GM12878 (cell line): ENCODE measurements around the gene COL25A1. TPM values are rescaled to one million over a fixed set of nuclear protein-coding genes. Genes with fewer than 3 reads are reported as not detected.

Experiments
- ATAC-seq: fragments of 200-7000 bp; cut with Tn5 transposase; 3 replicates; pipeline ENCODE4 v1.9.1; 2020; ENCODE audit warnings: mild to moderate bottlenecking, moderate library complexity
- BruUV-seq: library from RNA; stranded (reverse); fragments of 400-500 nt; replicated peaks from 2 replicates; lab custom pipeline; 2021; lab: Mats Ljungman, UMichigan
- CTCF ChIA-PET: fragments of 300-600 bp; sonication (Branson Sonifier 250); formaldehyde crosslinking; extraction: SDS; loops from one replicate; lab custom pipeline; 2021; ENCODE audit warnings: inconsistent platforms; lab: Yijun Ruan, JAX
- POLR2A ChIA-PET: fragments of 350-600 bp; formaldehyde crosslinking; extraction: SDS; loops from one replicate; lab custom pipeline; 2021; ENCODE audit warnings: inconsistent platforms; lab: Charles Lee
- RAD21 ChIA-PET: fragments of 300-600 bp; sonication (Branson Sonifier 250); formaldehyde crosslinking; loops from one replicate; lab custom pipeline; 2023; ENCODE audit warnings: antibody characterized with exemption; ENCODE audit not compliant: unreplicated experiment; lab: Charles Lee
- SMC1A ChIA-PET: fragments of 300-600 bp; sonication (Branson Sonifier 250); formaldehyde crosslinking; loops from one replicate; lab custom pipeline; 2023; ENCODE audit not compliant: unreplicated experiment, uncharacterized antibody; lab: Charles Lee
- DNase-seq: peaks from one replicate; pipeline ENCODE4 v3.0.0-alpha.2; 2011; ENCODE audit warnings: low read depth, low spot score
- FAIRE-seq: peaks from 3 replicates; lab custom pipeline; 2011; peaks lifted over from hg19 to GRCh38; lab: Jason Lieb, UNC
- H2AFZ ChIP-seq: 2 replicates; pipeline ENCODE4 v1.6.0; 2011; ENCODE audit warnings: low read depth, low read length, control low read depth; ENCODE audit not compliant: control insufficient read depth
- H3K27ac ChIP-seq: 2 replicates; pipeline ENCODE4 v1.5.1; 2011; ENCODE audit warnings: control low read depth; ENCODE audit not compliant: control insufficient read depth, insufficient read depth
- H3K27me3 ChIP-seq, 2 experiments: replicated peaks in 1 of 2; 2 replicates each; pipeline versions ENCODE4 v1.6.0 to v1.6.1; 2011; ENCODE audit warnings: low read length in 1 of 2; ENCODE audit not compliant: control insufficient read depth in 2 of 2, insufficient read depth in 2 of 2
- H3K36me3 ChIP-seq, 2 experiments: 2 replicates each; pipeline ENCODE4 v1.5.1; 2011; ENCODE audit warnings: low read length in 1 of 2; ENCODE audit not compliant: control insufficient read depth in 2 of 2, insufficient read depth in 2 of 2
- H3K4me1 ChIP-seq: 2 replicates; pipeline ENCODE4 v1.6.1; 2011; ENCODE audit warnings: mild to moderate bottlenecking, low read length, moderate library complexity, mixed read lengths; ENCODE audit not compliant: control insufficient read depth, insufficient read depth
- H3K4me2 ChIP-seq: 2 replicates; pipeline ENCODE4 v1.6.0; 2011; ENCODE audit warnings: control low read depth; ENCODE audit not compliant: control insufficient read depth, insufficient read depth
- H3K4me3 ChIP-seq: fragments of 200-600 bp; sonication (generic); 2 replicates; pipeline ENCODE4 v1.5.1; 2016
- H3K79me2 ChIP-seq: 2 replicates; pipeline ENCODE4 v1.6.0; 2011; ENCODE audit warnings: low read length; ENCODE audit not compliant: control insufficient read depth, insufficient read depth
- H3K9ac ChIP-seq: 2 replicates; pipeline ENCODE4 v1.8.0; 2011; ENCODE audit warnings: low read length, control low read depth, mixed read lengths; ENCODE audit not compliant: control insufficient read depth, insufficient read depth
- H3K9me3 ChIP-seq: replicated peaks from 3 replicates; pipeline ENCODE4 v1.5.1; 2011; ENCODE audit warnings: mild to moderate bottlenecking, low read length; ENCODE audit not compliant: control insufficient read depth, insufficient read depth
- H4K20me1 ChIP-seq: 2 replicates; pipeline ENCODE4 v1.6.0; 2011; ENCODE audit not compliant: control insufficient read depth, insufficient read depth
- MYB ChIP-seq: fragments of 150-350 bp; IDR thresholded peaks from 2 replicates; pipeline ENCODE4 v1.6.1; 2014; ENCODE audit warnings: mild to moderate bottlenecking, low read depth, low read length, borderline replicate concordance
- RAD51 ChIP-seq: fragments of 450-650 bp; IDR thresholded peaks from 2 replicates; pipeline ENCODE4 v1.6.1; 2016; ENCODE audit warnings: moderate library complexity, mild to moderate bottlenecking, inconsistent platforms
- RB1 ChIP-seq: fragments of 450-650 bp; formaldehyde crosslinking; IDR thresholded peaks from 2 replicates; pipeline ENCODE4 v1.6.1; 2017; ENCODE audit warnings: mild to moderate bottlenecking, borderline replicate concordance
- WGBS: methylation state at CpG from one replicate; pipeline ENCODE4 v1.1.6; 2016; ENCODE audit warnings: low lambda C conversion rate; ENCODE audit not compliant: insufficient replicate concordance, insufficient coverage; ENCODE audit errors: missing lambda C conversion rate; 5-methylcytosine and 5-hydroxymethylcytosine counted together
- in situ Hi-C: fragments of 300-500 bp; cut with MboI; formaldehyde crosslinking; loops from 9 replicates; pipeline ENCODE4 v1.14.3; 2018; ENCODE audit warnings: mixed read lengths
- intact Hi-C: fragments of 100-400 bp; cut with micrococcal nuclease; formaldehyde crosslinking; loops from one replicate; pipeline ENCODE4 v1.14.2; 2022; ENCODE audit not compliant: unreplicated experiment
- polyA plus RNA-seq, 11 experiments: library from polyadenylated mRNA; depleted of rRNA in 4 of 11; unstranded in 6 of 11; stranded (reverse) in 5 of 11; fragments of >200 nt; fragmentation: Nextera tagmentation in 4 of 11; fragmentation: Illumina TruSeq in 1 of 11; extraction: Ambion mirVana in 4 of 11; extraction: Trizol in 1 of 11; gene quantifications; 1 replicate in 1 of 11; 2 replicates in 10 of 11; pipeline versions ENCODE4 v1.2.1 to v1.2.3, GENCODE V29; 2011 to 2016; ENCODE audit warnings: inconsistent platforms in 2 of 11, missing spikeins in 2 of 11, low read depth in 1 of 11
- total RNA-seq, 4 experiments: library from RNA; depleted of rRNA in 3 of 4; stranded (reverse); fragments of >200 nt in 3 of 4; fragmentation: Illumina TruSeq in 1 of 4; extraction: Trizol in 1 of 4; gene quantifications; 2 replicates each; pipeline versions ENCODE4 v1.2.1 to v1.2.3, GENCODE V29; 2013 to 2021
- TF ChIP-seq, protein P1 (sequence below): IDR thresholded peaks from 2 replicates; pipeline ENCODE4 v1.6.1; 2012; ENCODE audit warnings: low read depth, low read length, improper control_type of control experiment
- TF ChIP-seq, protein P2 (sequence below): fragments of 450-650 bp; formaldehyde crosslinking; IDR thresholded peaks from 2 replicates; pipeline ENCODE4 v1.5.0; 2022; ENCODE audit warnings: mild to moderate bottlenecking, missing genetic modification characterization

COL25A1 gene
- total and polyA plus RNA-seq, 10 of the 15 experiments (the other 5 are each of a cell fraction or from before 2014, with no cell fraction given) = 0.01 to 0.26 (median 0.12) TPM; not detected in 6

DNA sequence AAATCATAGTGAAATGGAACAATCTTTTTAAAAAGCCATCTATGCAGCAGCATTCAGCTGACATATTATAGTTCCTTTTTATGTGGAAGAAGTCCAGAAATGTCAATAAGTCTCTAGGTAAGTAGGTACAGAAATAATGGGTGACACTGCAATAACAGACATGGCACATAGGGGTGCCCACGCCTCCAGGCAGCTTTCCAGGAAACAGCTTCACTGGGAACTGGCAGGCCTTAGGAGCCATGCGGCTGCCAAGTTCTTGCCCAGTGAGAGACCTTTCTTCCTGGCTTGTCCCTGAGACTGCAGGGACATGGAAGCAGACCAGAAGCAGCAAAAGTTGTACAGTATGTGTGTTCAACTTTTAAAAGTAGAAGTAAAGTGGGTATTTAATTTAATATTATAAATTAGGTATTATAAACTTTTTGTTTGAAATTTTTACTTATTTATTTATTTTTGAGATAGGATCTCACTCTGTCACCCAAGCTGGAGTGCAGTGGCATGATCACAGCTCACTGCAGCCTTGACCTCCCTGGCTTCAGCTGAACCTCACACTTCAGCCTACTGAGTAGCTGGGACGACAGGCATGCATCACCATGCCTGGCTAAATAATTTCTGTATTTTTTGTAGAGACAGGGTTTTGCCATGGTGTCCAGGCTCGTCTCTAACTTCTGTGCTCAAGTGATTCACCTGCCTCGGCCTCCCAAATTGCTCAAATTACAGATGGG is 527.5 kb downstream of the COL25A1 start:
- in situ Hi-C loops = no loop called here
- H3K27ac ChIP-seq = no peak overlapping the region
- ChIA-PET POLR2A (no interaction called here), SMC1A (no interaction called here), CTCF (no interaction called here), RAD21 (no interaction called here)
- no peaks in the 10 kb centered on the region for H3K4me1 ChIP-seq
- BruUV-seq = no TSS peak
- ATAC-seq (no peak), DNase-seq (no peak), FAIRE-seq (no peak)
- intact Hi-C loops = no loop called here
- no peaks in the 10 kb centered on the region for H3K79me2 ChIP-seq
- no peak overlapping the region for H3K4me3 ChIP-seq
- no peak for TF ChIP-seq RAD51
- TF ChIP-seq, protein P1, sequence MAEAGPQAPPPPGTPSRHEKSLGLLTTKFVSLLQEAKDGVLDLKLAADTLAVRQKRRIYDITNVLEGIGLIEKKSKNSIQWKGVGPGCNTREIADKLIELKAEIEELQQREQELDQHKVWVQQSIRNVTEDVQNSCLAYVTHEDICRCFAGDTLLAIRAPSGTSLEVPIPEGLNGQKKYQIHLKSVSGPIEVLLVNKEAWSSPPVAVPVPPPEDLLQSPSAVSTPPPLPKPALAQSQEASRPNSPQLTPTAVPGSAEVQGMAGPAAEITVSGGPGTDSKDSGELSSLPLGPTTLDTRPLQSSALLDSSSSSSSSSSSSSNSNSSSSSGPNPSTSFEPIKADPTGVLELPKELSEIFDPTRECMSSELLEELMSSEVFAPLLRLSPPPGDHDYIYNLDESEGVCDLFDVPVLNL = no peak
- TF ChIP-seq, protein P2, sequence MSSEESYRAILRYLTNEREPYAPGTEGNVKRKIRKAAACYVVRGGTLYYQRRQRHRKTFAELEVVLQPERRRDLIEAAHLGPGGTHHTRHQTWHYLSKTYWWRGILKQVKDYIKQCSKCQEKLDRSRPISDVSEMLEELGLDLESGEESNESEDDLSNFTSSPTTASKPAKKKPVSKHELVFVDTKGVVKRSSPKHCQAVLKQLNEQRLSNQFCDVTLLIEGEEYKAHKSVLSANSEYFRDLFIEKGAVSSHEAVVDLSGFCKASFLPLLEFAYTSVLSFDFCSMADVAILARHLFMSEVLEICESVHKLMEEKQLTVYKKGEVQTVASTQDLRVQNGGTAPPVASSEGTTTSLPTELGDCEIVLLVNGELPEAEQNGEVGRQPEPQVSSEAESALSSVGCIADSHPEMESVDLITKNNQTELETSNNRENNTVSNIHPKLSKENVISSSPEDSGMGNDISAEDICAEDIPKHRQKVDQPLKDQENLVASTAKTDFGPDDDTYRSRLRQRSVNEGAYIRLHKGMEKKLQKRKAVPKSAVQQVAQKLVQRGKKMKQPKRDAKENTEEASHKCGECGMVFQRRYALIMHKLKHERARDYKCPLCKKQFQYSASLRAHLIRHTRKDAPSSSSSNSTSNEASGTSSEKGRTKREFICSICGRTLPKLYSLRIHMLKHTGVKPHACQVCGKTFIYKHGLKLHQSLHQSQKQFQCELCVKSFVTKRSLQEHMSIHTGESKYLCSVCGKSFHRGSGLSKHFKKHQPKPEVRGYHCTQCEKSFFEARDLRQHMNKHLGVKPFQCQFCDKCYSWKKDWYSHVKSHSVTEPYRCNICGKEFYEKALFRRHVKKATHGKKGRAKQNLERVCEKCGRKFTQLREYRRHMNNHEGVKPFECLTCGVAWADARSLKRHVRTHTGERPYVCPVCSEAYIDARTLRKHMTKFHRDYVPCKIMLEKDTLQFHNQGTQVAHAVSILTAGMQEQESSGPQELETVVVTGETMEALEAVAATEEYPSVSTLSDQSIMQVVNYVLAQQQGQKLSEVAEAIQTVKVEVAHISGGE (CRISPR knock-in tag) = no peak
- TF ChIP-seq RB1 = no peak
- TF ChIP-seq MYB = no peak
- no peaks in the 10 kb centered on the region for H3K36me3 ChIP-seq
- H3K9ac ChIP-seq = no peak overlapping the region
- WGBS = 7% methylated on average over 5 of the region's 5 CpGs
- H3K27me3 ChIP-seq = no peaks in the 10 kb centered on the region
- H3K4me2 ChIP-seq = no peak overlapping the region
- no peak overlapping the region for H2AFZ ChIP-seq
- no peaks in the 10 kb centered on the region for H4K20me1 ChIP-seq
- H3K9me3 ChIP-seq = no peaks in the 10 kb centered on the region
